ENCODE results near the gene CLPSL2.

The CLPSL2 gene

GRCh38 chr6:35781290-35781689, 4.9 kb downstream of the CLPSL2 start:
- ChIA-PET CTCF (no interaction called here), POLR2A (ENCODE audit: low non-redundant PET) (no interaction called here)
- TF ChIP-seq, protein P1, sequence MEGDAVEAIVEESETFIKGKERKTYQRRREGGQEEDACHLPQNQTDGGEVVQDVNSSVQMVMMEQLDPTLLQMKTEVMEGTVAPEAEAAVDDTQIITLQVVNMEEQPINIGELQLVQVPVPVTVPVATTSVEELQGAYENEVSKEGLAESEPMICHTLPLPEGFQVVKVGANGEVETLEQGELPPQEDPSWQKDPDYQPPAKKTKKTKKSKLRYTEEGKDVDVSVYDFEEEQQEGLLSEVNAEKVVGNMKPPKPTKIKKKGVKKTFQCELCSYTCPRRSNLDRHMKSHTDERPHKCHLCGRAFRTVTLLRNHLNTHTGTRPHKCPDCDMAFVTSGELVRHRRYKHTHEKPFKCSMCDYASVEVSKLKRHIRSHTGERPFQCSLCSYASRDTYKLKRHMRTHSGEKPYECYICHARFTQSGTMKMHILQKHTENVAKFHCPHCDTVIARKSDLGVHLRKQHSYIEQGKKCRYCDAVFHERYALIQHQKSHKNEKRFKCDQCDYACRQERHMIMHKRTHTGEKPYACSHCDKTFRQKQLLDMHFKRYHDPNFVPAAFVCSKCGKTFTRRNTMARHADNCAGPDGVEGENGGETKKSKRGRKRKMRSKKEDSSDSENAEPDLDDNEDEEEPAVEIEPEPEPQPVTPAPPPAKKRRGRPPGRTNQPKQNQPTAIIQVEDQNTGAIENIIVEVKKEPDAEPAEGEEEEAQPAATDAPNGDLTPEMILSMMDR (conservative IDR thresholded peaks at IDR 0.05; ENCODE audit: low read depth): no peak
- no peak overlapping the region for H3K27ac ChIP-seq
- no peak for DNase-seq (ENCODE audit: low spot score)

GRCh38 chr6:35782424-35782823, 6.0 kb downstream of the CLPSL2 start:
- TF ChIP-seq, protein P1 (conservative IDR thresholded peaks at IDR 0.05; ENCODE audit: low read depth): no peak
- DNase-seq (ENCODE audit: low spot score): peak; percentile 73
- ChIA-PET POLR2A (ENCODE audit: low non-redundant PET) (interaction anchor here (0.6 kb wide), 1 partner anchor 24 kb away, joined by 6 read pairs; no protein-coding TSS in a partner anchor), CTCF (no interaction called here)
- H3K27ac ChIP-seq: no peak overlapping the region

GRCh38 chr6:35784200-35784599, 7.8 kb downstream of the CLPSL2 start:
- TF ChIP-seq, protein P1 (conservative IDR thresholded peaks at IDR 0.05; ENCODE audit: low read depth): no peak
- CTCF ChIA-PET: no interaction called here
- DNase-seq (ENCODE audit: low spot score): no peak
- H3K27ac ChIP-seq: no peak overlapping the region
- POLR2A ChIA-PET (ENCODE audit: low non-redundant PET): no interaction called here

DNA sequence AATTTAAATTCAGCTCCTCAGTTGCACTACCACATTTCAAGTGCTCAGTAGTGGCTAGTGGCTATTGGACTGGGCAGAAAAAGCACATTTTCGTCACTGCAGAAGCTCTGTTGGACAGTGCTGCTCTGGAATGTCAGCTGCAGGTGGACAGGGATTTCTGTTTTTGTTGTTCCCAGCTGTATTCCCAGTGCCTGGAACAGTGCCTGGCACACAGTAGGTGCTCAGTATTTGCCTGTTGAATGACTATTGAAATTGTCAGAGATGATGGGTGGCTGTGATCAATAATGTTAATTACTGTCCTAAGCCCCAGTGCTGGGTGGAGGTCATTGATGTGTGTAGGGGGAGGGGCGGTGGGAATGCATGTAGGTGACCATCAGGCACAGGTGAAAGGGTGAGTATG, 9.9 kb downstream of the CLPSL2 start:
- CTCF ChIA-PET: no interaction called here
- no peak for DNase-seq (ENCODE audit: low spot score)
- H3K27ac ChIP-seq: no peak overlapping the region
- POLR2A ChIA-PET (ENCODE audit: low non-redundant PET): no interaction called here
- TF ChIP-seq, protein P1 (conservative IDR thresholded peaks at IDR 0.05; ENCODE audit: low read depth): no peak

DNA sequence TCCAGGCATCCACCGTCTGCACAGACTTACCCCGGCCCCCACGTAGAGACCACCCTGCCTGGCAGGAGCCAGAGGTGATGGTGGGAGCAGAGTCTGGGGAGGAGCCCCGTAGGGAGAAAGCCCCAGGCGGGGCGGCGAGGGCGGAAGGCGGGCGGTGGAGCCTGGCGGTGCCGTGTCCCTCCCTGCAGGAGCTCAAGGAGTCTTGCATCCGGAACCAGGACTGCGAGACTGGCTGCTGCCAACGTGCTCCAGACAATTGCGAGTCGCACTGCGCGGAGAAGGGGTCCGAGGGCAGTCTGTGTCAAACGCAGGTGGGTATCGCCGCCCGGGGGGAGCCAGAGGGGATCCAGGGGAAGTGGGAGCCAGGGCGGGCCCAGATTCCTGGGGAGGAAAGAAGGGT, 10.4 kb downstream of the CLPSL2 start:
- ChIA-PET POLR2A (ENCODE audit: low non-redundant PET) (no interaction called here), CTCF (no interaction called here)
- no peak overlapping the region for H3K27ac ChIP-seq
- TF ChIP-seq, protein P1 (conservative IDR thresholded peaks at IDR 0.05; ENCODE audit: low read depth): no peak
- no peak for DNase-seq (ENCODE audit: low spot score)

- ChIA-PET CTCF (interaction anchor here (0.5 kb wide), 1 partner anchor 9 kb away, joined by 3 read pairs; no protein-coding TSS in a partner anchor), POLR2A (ENCODE audit: low non-redundant PET) (no interaction called here)
- TF ChIP-seq, protein P1 (conservative IDR thresholded peaks at IDR 0.05; ENCODE audit: low read depth): no peak
- no peak overlapping the region for H3K27ac ChIP-seq
- no peak for DNase-seq (ENCODE audit: low spot score)
Observed at GRCh38 chr6:35787266-35788218, 11.1 kb downstream of the CLPSL2 start.

Measured in RWPE1 (cell line).